SU-DHL-6 (cell line): ENCODE results near the gene CBLB.

Experiments
- EZH2phosphoT487 ChIP-seq: fragments of 200-600 bp; sonication (generic), shearing (Covaris generic); conservative IDR thresholded peaks from 2 replicates; pipeline ENCODE4 v1.6.1; 2018; ENCODE audit warnings: mild to moderate bottlenecking, antibody characterized with exemption, low read length, moderate library complexity, mixed read lengths
- TF ChIP-seq, protein P1 (sequence below): fragments of 200-600 bp; sonication (generic); IDR thresholded peaks from one replicate; pipeline ENCODE4 v1.5.1; 2017; ENCODE audit warnings: antibody characterized with exemption, mild to moderate bottlenecking, low read length, moderate library complexity; ENCODE audit not compliant: insufficient read depth, poor library complexity, severe bottlenecking

DNA sequence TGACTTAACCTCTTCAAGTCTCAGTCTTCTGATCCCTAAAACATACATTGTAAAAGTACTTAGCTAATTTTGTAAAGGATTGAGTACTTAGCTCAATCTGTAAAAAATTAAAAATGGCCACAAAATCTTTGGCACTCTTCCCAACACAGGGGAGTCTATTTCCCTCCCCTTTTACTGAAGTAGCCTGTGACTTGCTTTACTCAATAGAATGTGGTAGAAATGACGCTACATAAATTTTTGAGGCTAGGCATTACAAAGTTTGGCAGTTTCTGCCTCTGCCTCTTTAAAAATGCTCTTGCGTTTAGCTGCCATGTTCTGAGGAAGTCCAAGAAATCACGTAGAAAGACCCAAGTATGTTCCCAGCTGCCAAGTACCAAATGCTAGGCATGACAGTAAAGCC, 80.2 kb downstream of the CBLB start:
- TF ChIP-seq, protein P1, sequence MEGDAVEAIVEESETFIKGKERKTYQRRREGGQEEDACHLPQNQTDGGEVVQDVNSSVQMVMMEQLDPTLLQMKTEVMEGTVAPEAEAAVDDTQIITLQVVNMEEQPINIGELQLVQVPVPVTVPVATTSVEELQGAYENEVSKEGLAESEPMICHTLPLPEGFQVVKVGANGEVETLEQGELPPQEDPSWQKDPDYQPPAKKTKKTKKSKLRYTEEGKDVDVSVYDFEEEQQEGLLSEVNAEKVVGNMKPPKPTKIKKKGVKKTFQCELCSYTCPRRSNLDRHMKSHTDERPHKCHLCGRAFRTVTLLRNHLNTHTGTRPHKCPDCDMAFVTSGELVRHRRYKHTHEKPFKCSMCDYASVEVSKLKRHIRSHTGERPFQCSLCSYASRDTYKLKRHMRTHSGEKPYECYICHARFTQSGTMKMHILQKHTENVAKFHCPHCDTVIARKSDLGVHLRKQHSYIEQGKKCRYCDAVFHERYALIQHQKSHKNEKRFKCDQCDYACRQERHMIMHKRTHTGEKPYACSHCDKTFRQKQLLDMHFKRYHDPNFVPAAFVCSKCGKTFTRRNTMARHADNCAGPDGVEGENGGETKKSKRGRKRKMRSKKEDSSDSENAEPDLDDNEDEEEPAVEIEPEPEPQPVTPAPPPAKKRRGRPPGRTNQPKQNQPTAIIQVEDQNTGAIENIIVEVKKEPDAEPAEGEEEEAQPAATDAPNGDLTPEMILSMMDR: no peak
- no peak for TF ChIP-seq EZH2phosphoT487
